Natural killer cell (primary cell): ENCODE data around the gene PML. TPM values are rescaled to one million over a fixed set of nuclear protein-coding genes. Genes with fewer than 3 reads are reported as not detected.

Experiments
- ATAC-seq, 3 donors: fragments of 150-1000 bp in 2 of 3; fragments of 200-7000 bp in 1 of 3; cut with Tn5 transposase; 1 replicate in 1 of 3; 2 replicates in 2 of 3; pipeline ENCODE4 v1.10.0; 2021; ENCODE audit warnings: mild to moderate bottlenecking in 2 of 3, moderate library complexity in 2 of 3
- DNase-seq, 2 donors: peaks; one replicate each; pipeline versions ENCODE4 v3.0.0 to v3.0.0-alpha.2; 2013 to 2021; ENCODE audit warnings: mixed read lengths in 1 of 2
- H3K27ac ChIP-seq: one replicate; pipeline ENCODE4 v1.5.1; 2013; ENCODE audit warnings: mild to moderate bottlenecking, low read length
- H3K27me3 ChIP-seq: one replicate; pipeline ENCODE4 v1.6.1; 2013; ENCODE audit warnings: low read length; ENCODE audit not compliant: control insufficient read depth, insufficient read depth
- H3K36me3 ChIP-seq: one replicate; pipeline ENCODE4 v1.6.1; 2013; ENCODE audit warnings: low read length; ENCODE audit not compliant: control insufficient read depth, insufficient read depth
- H3K4me1 ChIP-seq: one replicate; pipeline ENCODE4 v1.6.1; 2013; ENCODE audit warnings: low read length; ENCODE audit not compliant: control insufficient read depth, insufficient read depth
- H3K4me3 ChIP-seq: one replicate; pipeline ENCODE4 v1.5.1; 2013; ENCODE audit warnings: low read length
- H3K9me3 ChIP-seq: one replicate; pipeline ENCODE4 v1.6.1; 2013; ENCODE audit warnings: low read length; ENCODE audit not compliant: control insufficient read depth, insufficient read depth
- H3K27ac Mint-ChIP-seq, 2 donors: one replicate each; pipeline ENCODE4 v1.8.0; 2022; ENCODE audit warnings: mild to moderate bottlenecking in 2 of 2, mixed read lengths in 2 of 2, moderate library complexity in 1 of 2
- H3K27me3 Mint-ChIP-seq, 2 donors: one replicate each; pipeline ENCODE4 v1.8.0; 2022; ENCODE audit warnings: low read depth in 2 of 2, mixed read lengths in 2 of 2
- H3K36me3 Mint-ChIP-seq: one replicate; pipeline ENCODE4 v1.8.0; 2022; ENCODE audit warnings: mixed read lengths
- H3K4me1 Mint-ChIP-seq, 2 donors: one replicate each; pipeline ENCODE4 v1.8.0; 2022; ENCODE audit warnings: mixed read lengths in 2 of 2
- H3K4me3 Mint-ChIP-seq: one replicate; pipeline ENCODE4 v1.8.0; 2022; ENCODE audit warnings: mild to moderate bottlenecking, moderate library complexity, mixed read lengths
- H3K9me3 Mint-ChIP-seq, 2 donors: one replicate each; pipeline ENCODE4 v1.8.0; 2022; ENCODE audit warnings: mixed read lengths in 2 of 2
- CTCF ChIP-seq: fragments of 200-600 bp; IDR thresholded peaks from one replicate; pipeline ENCODE4 v1.8.0; 2022; ENCODE audit warnings: antibody characterized with exemption
- WGBS: methylation state at CpG from one replicate; pipeline ENCODE4 v1.1.7; 2013; ENCODE audit warnings: missing lambda C conversion rate; ENCODE audit not compliant: insufficient coverage; 5-methylcytosine and 5-hydroxymethylcytosine counted together
- intact Hi-C: fragments of 100-400 bp; cut with micrococcal nuclease; formaldehyde crosslinking; loops from one replicate; pipeline ENCODE4 v1.14.2; 2022
- total RNA-seq, 4 donors: library from RNA; stranded (reverse); fragments of 120-200 nt in 1 of 4; gene quantifications; one replicate each; pipeline versions ENCODE4 v1.2.3 to v1.2.4, GENCODE V29; 2013 to 2022

The PML gene
- total RNA-seq, 3 donors from 2014 or later (not counting 1 experiment from before 2014, with no cell fraction given), result 65.8 to 68.7 (median 67.6) TPM

GRCh38 chr15:74042603-74043424, 48.3 kb downstream of the PML start:
- Histone ChIP-seq H3K4me3 (no peak overlapping the region), H3K27me3 (no peaks in the 10 kb centered on the region), H3K4me1 (peaks cover 2% of the 10 kb centered on the region), H3K9me3 (no peaks in the 10 kb centered on the region), H3K27ac (no peak overlapping the region), H3K36me3 (peaks cover 15% of the 10 kb centered on the region)
- no peak overlapping the region for H3K27ac Mint-ChIP-seq
- no peak overlapping the region for H3K4me3 Mint-ChIP-seq
- intact Hi-C loops, result no loop called here
- no peaks in the 10 kb centered on the region for H3K9me3 Mint-ChIP-seq
- ATAC-seq (no peak), DNase-seq (no peak)
- no peaks in the 10 kb centered on the region for H3K36me3 Mint-ChIP-seq
- peaks cover 3 to 7% of the 10 kb centered on the region in 2 donors for H3K4me1 Mint-ChIP-seq
- no peaks in the 10 kb centered on the region for H3K27me3 Mint-ChIP-seq
- 95% methylated on average over 11 of the region's 11 CpGs for WGBS
- no peak for TF ChIP-seq CTCF

GRCh38 chr15:74043425-74044266, 49.1 kb downstream of the PML start:
- 93% methylated on average over 6 of the region's 7 CpGs for WGBS

GRCh38 chr15:74044267-74045110, 50.0 kb downstream of the PML start:
- Mint-ChIP-seq H3K27ac (no peak overlapping the region), H3K27me3 (no peaks in the 10 kb centered on the region), H3K9me3 (no peaks in the 10 kb centered on the region), H3K4me1 (peaks cover 10 to 14% of the 10 kb centered on the region in 2 donors), H3K36me3 (no peaks in the 10 kb centered on the region), H3K4me3 (no peak overlapping the region)
- DNase-seq, result no peak
- Histone ChIP-seq H3K9me3 (no peaks in the 10 kb centered on the region), H3K4me1 (peaks cover 13% of the 10 kb centered on the region), H3K27ac (no peak overlapping the region), H3K27me3 (no peaks in the 10 kb centered on the region), H3K36me3 (peaks cover 12% of the 10 kb centered on the region), H3K4me3 (no peak overlapping the region)
- ATAC-seq, result no peak
- intact Hi-C loops, result no loop called here
- no peak for TF ChIP-seq CTCF
- 95% methylated on average over 31 of the region's 31 CpGs for WGBS

More at GRCh38 chr15:74043425-74044266, 49.1 kb downstream of the PML start:
- intact Hi-C loops, result no loop called here
- H3K27me3 ChIP-seq, result no peaks in the 10 kb centered on the region
- H3K4me1 Mint-ChIP-seq, result peaks cover 10 to 14% of the 10 kb centered on the region in 2 donors
- H3K4me3 ChIP-seq, result no peak overlapping the region
- no peaks in the 10 kb centered on the region for H3K9me3 ChIP-seq
- no peak overlapping the region for H3K27ac Mint-ChIP-seq
- H3K27ac ChIP-seq, result no peak overlapping the region
- no peaks in the 10 kb centered on the region for H3K27me3 Mint-ChIP-seq
- no peak for TF ChIP-seq CTCF
- no peaks in the 10 kb centered on the region for H3K9me3 Mint-ChIP-seq
- peaks cover 12% of the 10 kb centered on the region for H3K36me3 ChIP-seq
- no peak for DNase-seq
- no peak overlapping the region for H3K4me3 Mint-ChIP-seq
- H3K4me1 ChIP-seq, result peaks cover 9% of the 10 kb centered on the region
- H3K36me3 Mint-ChIP-seq, result no peaks in the 10 kb centered on the region
- no peak for ATAC-seq
